ENCODE results near the gene RBMS1. TPM values are rescaled to one million over a fixed set of nuclear protein-coding genes. Genes with fewer than 3 reads are reported as not detected.

Gene RBMS1
- polyA plus RNA-seq, 3 donors: 129 to 146 (median 130) TPM

GRCh38 chr2:160345071-160345764, 148.4 kb downstream of the RBMS1 start:
- no peak for DNase-seq (ENCODE audit: low read depth in 3 of 3, low spot score in 2 of 3)

- no peak for DNase-seq (ENCODE audit: low read depth in 3 of 3, low spot score in 2 of 3)
Observed at GRCh38 chr2:160343404-160343803, 150.2 kb downstream of the RBMS1 start.

- DNase-seq (ENCODE audit: low read depth in 3 of 3, low spot score in 2 of 3): no peak
Observed at GRCh38 chr2:160339726-160340125, 153.9 kb downstream of the RBMS1 start.

- DNase-seq (ENCODE audit: low read depth in 3 of 3, low spot score in 2 of 3): peak in 2 of 3 donors; percentile 32 to 43
Observed at GRCh38 chr2:160338901-160339685, 154.5 kb downstream of the RBMS1 start.

- no peak for DNase-seq (ENCODE audit: low read depth in 3 of 3, low spot score in 2 of 3)
Observed at GRCh38 chr2:160337728-160338127, 155.9 kb downstream of the RBMS1 start.

- DNase-seq (ENCODE audit: low read depth in 3 of 3, low spot score in 2 of 3): no peak
Observed at GRCh38 chr2:160336635-160337034, 157.0 kb downstream of the RBMS1 start.

GRCh38 chr2:160336105-160336504, 157.5 kb downstream of the RBMS1 start:
- DNase-seq (ENCODE audit: low read depth in 3 of 3, low spot score in 2 of 3): no peak

GRCh38 chr2:160335441-160335840, 158.2 kb downstream of the RBMS1 start:
- no peak for DNase-seq (ENCODE audit: low read depth in 3 of 3, low spot score in 2 of 3)

- DNase-seq (ENCODE audit: low read depth in 3 of 3, low spot score in 2 of 3): no peak
Observed at GRCh38 chr2:160334028-160334741, 159.4 kb downstream of the RBMS1 start.

GRCh38 chr2:160333324-160334027, 160.1 kb downstream of the RBMS1 start:
- no peak for DNase-seq (ENCODE audit: low read depth in 3 of 3, low spot score in 2 of 3)

GRCh38 chr2:160332318-160332717, 161.3 kb downstream of the RBMS1 start:
- no peak for DNase-seq (ENCODE audit: low read depth in 3 of 3, low spot score in 2 of 3)

- DNase-seq (ENCODE audit: low read depth in 3 of 3, low spot score in 2 of 3): no peak
Observed at GRCh38 chr2:160331258-160332025, 162.2 kb downstream of the RBMS1 start.

- no peak for DNase-seq (ENCODE audit: low read depth in 3 of 3, low spot score in 2 of 3)
Observed at GRCh38 chr2:160328811-160329527, 164.6 kb downstream of the RBMS1 start.

- DNase-seq (ENCODE audit: low read depth in 3 of 3, low spot score in 2 of 3): no peak
Observed at GRCh38 chr2:160326786-160327185, 166.8 kb downstream of the RBMS1 start.

- no peak for DNase-seq (ENCODE audit: low read depth in 3 of 3, low spot score in 2 of 3)
Observed at GRCh38 chr2:160325418-160325817, 168.2 kb downstream of the RBMS1 start.

GRCh38 chr2:160324917-160325316, 168.7 kb downstream of the RBMS1 start:
- no peak for DNase-seq (ENCODE audit: low read depth in 3 of 3, low spot score in 2 of 3)

GRCh38 chr2:160324161-160324800, 169.3 kb downstream of the RBMS1 start:
- peak in 1 of 3 donors; percentile 33 for DNase-seq (ENCODE audit: low read depth in 3 of 3, low spot score in 2 of 3)

- no peak for DNase-seq (ENCODE audit: low read depth in 3 of 3, low spot score in 2 of 3)
Observed at GRCh38 chr2:160322320-160322719, 171.3 kb downstream of the RBMS1 start.

GRCh38 chr2:160321006-160321405, 172.6 kb downstream of the RBMS1 start:
- DNase-seq (ENCODE audit: low read depth in 3 of 3, low spot score in 2 of 3): no peak
